ENCODE data around the gene KDR. TPM values are rescaled to one million over a fixed set of nuclear protein-coding genes. Genes with fewer than 3 reads are reported as not detected.
A peak's percentile ranks its signal among the peaks of the same experiment; 100 is the strongest.

The KDR gene
- 924 TPM for total RNA-seq (ENCODE audit: unreplicated experiment)
- long read RNA-seq, full-length matches to known transcripts = 4 of 169 reads
- long read RNA-seq, partial matches to known transcripts = 161 of 169 reads
- long read RNA-seq, other reads (novel, unspliced or antisense) = 4 of 169 reads

DNA sequence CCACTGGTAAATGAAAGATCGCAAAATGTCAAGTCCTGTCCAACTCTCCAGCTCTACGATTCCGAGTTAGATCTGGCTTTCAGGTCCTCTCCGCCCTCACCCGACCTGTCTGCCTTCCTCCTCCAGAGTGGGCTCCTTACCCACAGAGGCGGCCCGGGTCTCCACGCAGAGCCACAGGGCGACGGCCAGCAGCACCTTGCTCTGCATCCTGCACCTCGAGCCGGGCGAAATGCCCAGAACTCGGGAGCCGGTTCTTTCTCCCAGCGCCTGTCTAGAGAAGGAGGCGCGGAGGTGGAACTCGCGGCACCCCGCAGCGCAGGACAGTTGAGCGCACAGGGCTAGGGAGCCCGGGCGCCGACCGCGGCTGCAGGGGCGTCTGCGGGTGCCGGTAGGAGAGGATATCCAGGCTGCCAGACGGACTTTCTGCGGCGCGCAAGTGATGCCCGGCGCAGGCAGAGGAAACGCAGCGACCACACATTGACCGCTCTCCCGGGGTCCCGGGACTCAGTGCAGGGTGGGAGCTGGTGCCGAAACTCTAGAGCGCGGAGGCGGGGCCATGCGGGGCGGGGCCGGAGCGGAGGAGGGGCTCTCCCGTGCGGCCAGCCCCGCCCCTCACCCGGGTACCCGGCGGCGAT lies at the start of gene KDR:
Gene KDR, minus strand, starts transcription at position 509 of the 635 bp plus-strand sequence. Its CDS starts 302 bp downstream, at position 207.
- Mint-ChIP-seq H3K4me1 (ENCODE audit: unreplicated experiment) (peaks cover 36% of the 10 kb centered on the region), H3K9me3 (ENCODE audit: unreplicated experiment) (no peaks in the 10 kb centered on the region), H3K36me3 (ENCODE audit: low read depth, unreplicated experiment) (peaks cover 43% of the 10 kb centered on the region), H3K27ac (ENCODE audit: unreplicated experiment) (peak within 1 kb of the TSS; percentile 92), H3K27me3 (ENCODE audit: unreplicated experiment) (peaks cover 10% of the 10 kb centered on the region), H3K4me3 (ENCODE audit: unreplicated experiment) (peak within 1 kb of the TSS; percentile 100)
- TF ChIP-seq, protein P1, sequence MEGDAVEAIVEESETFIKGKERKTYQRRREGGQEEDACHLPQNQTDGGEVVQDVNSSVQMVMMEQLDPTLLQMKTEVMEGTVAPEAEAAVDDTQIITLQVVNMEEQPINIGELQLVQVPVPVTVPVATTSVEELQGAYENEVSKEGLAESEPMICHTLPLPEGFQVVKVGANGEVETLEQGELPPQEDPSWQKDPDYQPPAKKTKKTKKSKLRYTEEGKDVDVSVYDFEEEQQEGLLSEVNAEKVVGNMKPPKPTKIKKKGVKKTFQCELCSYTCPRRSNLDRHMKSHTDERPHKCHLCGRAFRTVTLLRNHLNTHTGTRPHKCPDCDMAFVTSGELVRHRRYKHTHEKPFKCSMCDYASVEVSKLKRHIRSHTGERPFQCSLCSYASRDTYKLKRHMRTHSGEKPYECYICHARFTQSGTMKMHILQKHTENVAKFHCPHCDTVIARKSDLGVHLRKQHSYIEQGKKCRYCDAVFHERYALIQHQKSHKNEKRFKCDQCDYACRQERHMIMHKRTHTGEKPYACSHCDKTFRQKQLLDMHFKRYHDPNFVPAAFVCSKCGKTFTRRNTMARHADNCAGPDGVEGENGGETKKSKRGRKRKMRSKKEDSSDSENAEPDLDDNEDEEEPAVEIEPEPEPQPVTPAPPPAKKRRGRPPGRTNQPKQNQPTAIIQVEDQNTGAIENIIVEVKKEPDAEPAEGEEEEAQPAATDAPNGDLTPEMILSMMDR (IDR thresholded peaks at IDR 0.05; ENCODE audit: unreplicated experiment) = no peak
- peak; percentile 93 for DNase-seq (ENCODE audit: low spot score)

DNA sequence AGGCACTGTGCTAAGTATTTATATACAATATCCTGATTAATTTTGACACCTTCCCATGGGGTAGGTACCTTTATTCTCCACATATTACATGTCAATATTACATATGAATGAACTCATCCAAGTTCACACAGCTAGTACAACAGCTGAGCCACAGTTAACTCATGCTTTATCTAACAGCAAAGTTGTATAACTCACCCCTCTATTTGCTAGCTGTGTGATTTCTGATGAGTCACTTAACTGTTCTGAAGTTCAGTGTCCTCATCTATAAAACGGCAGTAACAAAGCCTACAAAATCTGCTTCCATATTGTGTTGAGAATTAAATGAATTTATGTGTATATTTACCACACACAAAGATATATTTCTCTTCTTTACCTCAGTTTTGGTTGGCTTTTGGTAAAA lies 48.2 kb upstream of the KDR start:
- TF ChIP-seq, protein P1 (IDR thresholded peaks at IDR 0.05; ENCODE audit: unreplicated experiment) = no peak
- Mint-ChIP-seq H3K27me3 (ENCODE audit: unreplicated experiment) (peaks cover 14% of the 10 kb centered on the region), H3K36me3 (ENCODE audit: low read depth, unreplicated experiment) (peaks cover 6% of the 10 kb centered on the region), H3K9me3 (ENCODE audit: unreplicated experiment) (no peaks in the 10 kb centered on the region), H3K4me3 (ENCODE audit: unreplicated experiment) (no peak overlapping the region), H3K27ac (ENCODE audit: unreplicated experiment) (peak overlapping the region; percentile 99), H3K4me1 (ENCODE audit: unreplicated experiment) (peaks cover 77% of the 10 kb centered on the region)
- DNase-seq (ENCODE audit: low spot score) = no peak

DNA sequence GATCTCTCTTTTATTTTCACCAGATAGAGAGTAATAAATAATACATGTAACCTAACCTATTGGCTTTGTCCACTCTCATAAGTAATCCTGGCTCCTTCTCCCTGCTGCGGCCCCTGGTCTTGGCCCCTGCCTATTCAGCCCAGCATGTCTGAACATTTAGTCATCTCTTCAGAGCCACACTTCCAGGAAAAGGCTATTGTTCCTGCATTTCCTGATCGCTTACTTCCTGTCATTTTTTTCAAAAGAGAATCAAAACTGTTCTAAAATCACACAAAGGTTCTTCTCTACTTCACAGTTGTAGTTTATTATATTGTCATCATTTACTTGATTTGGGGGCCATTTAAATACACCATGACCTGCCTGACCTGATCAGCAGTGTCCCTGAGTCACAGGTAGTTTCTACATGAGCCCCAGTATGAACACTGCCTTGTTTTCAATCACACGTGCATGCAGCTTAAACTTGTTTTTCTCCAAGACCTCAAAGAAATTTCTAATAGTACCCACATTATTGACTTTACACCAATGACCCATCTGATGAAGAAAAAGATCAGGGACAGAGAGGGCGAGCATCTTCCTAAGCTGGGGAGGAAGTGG lies 47.4 kb upstream of the KDR start:
- DNase-seq (ENCODE audit: low spot score) = peak; percentile 45
- H3K27me3 Mint-ChIP-seq (ENCODE audit: unreplicated experiment) = peaks cover 13% of the 10 kb centered on the region
- peaks cover 71% of the 10 kb centered on the region for H3K4me1 Mint-ChIP-seq (ENCODE audit: unreplicated experiment)
- peaks cover 6% of the 10 kb centered on the region for H3K36me3 Mint-ChIP-seq (ENCODE audit: low read depth, unreplicated experiment)
- TF ChIP-seq, protein P1 (IDR thresholded peaks at IDR 0.05; ENCODE audit: unreplicated experiment) = no peak
- H3K4me3 Mint-ChIP-seq (ENCODE audit: unreplicated experiment) = peak overlapping the region; percentile 53
- H3K9me3 Mint-ChIP-seq (ENCODE audit: unreplicated experiment) = no peaks in the 10 kb centered on the region
- H3K27ac Mint-ChIP-seq (ENCODE audit: unreplicated experiment) = peak overlapping the region; percentile 99

DNA sequence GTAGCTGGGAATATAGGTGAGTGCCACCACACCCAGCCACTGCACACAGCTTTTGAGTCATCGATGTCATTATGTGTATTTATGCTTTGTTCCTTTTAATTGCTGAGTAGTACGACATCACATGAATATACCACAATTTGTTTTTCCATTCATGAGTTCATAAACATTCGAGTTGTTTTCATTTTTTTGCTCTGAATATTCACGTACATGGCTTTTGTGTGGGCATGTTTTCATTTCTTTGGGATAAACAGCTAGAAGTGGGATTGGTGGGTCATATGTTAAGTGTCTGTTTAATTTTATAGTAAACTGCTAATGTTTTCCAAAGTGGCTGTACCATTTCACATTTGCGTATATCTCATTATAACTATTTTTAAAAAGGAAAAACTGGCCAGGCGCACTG lies 45.1 kb upstream of the KDR start:
- H3K36me3 Mint-ChIP-seq (ENCODE audit: low read depth, unreplicated experiment) = peaks cover 14% of the 10 kb centered on the region
- no peak overlapping the region for H3K27ac Mint-ChIP-seq (ENCODE audit: unreplicated experiment)
- TF ChIP-seq, protein P1 (IDR thresholded peaks at IDR 0.05; ENCODE audit: unreplicated experiment) = no peak
- H3K4me1 Mint-ChIP-seq (ENCODE audit: unreplicated experiment) = peaks cover 49% of the 10 kb centered on the region
- H3K27me3 Mint-ChIP-seq (ENCODE audit: unreplicated experiment) = peaks cover 6% of the 10 kb centered on the region
- DNase-seq (ENCODE audit: low spot score) = no peak
- no peaks in the 10 kb centered on the region for H3K9me3 Mint-ChIP-seq (ENCODE audit: unreplicated experiment)
- no peak overlapping the region for H3K4me3 Mint-ChIP-seq (ENCODE audit: unreplicated experiment)

Measured in endothelial cell (in vitro differentiated cells).